Measurements from ENCODE around the gene PFKP.

DNA sequence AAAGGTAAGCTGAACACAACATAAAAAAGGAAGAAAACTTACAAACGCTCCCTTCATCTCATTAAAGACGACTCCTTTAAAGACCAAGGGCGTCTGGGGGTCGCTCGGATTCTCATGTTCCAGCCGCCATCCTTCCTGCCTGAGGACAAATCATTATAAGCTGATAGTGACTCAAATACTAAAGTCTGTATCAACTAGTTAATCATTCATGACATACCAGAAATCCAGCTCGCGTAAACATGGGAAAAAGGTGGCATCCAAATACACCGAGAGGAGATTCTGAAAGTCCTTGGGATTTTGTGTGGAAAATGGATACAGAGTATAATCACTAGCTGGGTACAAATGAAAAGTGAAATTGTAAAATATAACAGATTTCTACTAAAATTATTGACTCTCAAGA, 97.8 kb downstream of the PFKP start:
- TF ChIP-seq, protein P1, sequence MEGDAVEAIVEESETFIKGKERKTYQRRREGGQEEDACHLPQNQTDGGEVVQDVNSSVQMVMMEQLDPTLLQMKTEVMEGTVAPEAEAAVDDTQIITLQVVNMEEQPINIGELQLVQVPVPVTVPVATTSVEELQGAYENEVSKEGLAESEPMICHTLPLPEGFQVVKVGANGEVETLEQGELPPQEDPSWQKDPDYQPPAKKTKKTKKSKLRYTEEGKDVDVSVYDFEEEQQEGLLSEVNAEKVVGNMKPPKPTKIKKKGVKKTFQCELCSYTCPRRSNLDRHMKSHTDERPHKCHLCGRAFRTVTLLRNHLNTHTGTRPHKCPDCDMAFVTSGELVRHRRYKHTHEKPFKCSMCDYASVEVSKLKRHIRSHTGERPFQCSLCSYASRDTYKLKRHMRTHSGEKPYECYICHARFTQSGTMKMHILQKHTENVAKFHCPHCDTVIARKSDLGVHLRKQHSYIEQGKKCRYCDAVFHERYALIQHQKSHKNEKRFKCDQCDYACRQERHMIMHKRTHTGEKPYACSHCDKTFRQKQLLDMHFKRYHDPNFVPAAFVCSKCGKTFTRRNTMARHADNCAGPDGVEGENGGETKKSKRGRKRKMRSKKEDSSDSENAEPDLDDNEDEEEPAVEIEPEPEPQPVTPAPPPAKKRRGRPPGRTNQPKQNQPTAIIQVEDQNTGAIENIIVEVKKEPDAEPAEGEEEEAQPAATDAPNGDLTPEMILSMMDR (IDR thresholded peaks at IDR 0.05) = no peak
- no peak for TF ChIP-seq POLR2A (IDR thresholded peaks at IDR 0.05; ENCODE audit: low read depth)

All from esophagus muscularis mucosa (tissue), 3 donors.